Lung (tissue), 12 donors: ENCODE data around the gene IL1RAPL1. TPM values are rescaled to one million over a fixed set of nuclear protein-coding genes. Genes with fewer than 3 reads are reported as not detected.
A peak's percentile ranks its signal among the peaks of the same experiment; 100 is the strongest.

ENCODE experiments used
- ATAC-seq: fragments of 200-7000 bp; cut with Tn5 transposase; one replicate; pipeline ENCODE4 v1.9.1; 2020; ENCODE audit warnings: moderate number of reproducible peaks; ENCODE audit not compliant: insufficient read depth, low FRiP score
- DNase-seq, 3 donors: peaks; one replicate each; pipeline ENCODE4 v3.0.0-alpha.2; 2013 to 2017
- H3K27ac ChIP-seq, 2 donors: one replicate each; pipeline ENCODE4 v1.5.1; 2013; ENCODE audit warnings: mild to moderate bottlenecking in 2 of 2, moderate library complexity in 2 of 2, control low read depth in 1 of 2, inconsistent platforms in 1 of 2, low read depth in 1 of 2, low read length in 1 of 2
- H3K27me3 ChIP-seq, 3 donors: one replicate each; pipeline ENCODE4 v1.5.1; 2013; ENCODE audit warnings: low read length in 2 of 3; ENCODE audit not compliant: control insufficient read depth in 3 of 3, insufficient read depth in 3 of 3
- H3K36me3 ChIP-seq, 4 donors: one replicate each; pipeline ENCODE4 v1.5.1; 2013; ENCODE audit warnings: low read length in 4 of 4, mild to moderate bottlenecking in 1 of 4, moderate library complexity in 1 of 4; ENCODE audit not compliant: control insufficient read depth in 4 of 4, insufficient read depth in 4 of 4
- H3K4me1 ChIP-seq, 5 donors: one replicate each; pipeline ENCODE4 v1.5.1; 2013; ENCODE audit warnings: low read length in 5 of 5, mild to moderate bottlenecking in 2 of 5, moderate library complexity in 1 of 5; ENCODE audit not compliant: control insufficient read depth in 5 of 5, insufficient read depth in 5 of 5
- H3K4me3 ChIP-seq: one replicate; pipeline ENCODE4 v1.5.1; 2013; ENCODE audit warnings: mild to moderate bottlenecking, control low read depth, moderate library complexity
- H3K9ac ChIP-seq, 2 donors: one replicate each; pipeline ENCODE4 v1.5.1; 2013; ENCODE audit warnings: low read length in 2 of 2, control low read depth in 1 of 2; ENCODE audit not compliant: insufficient read depth in 1 of 2
- H3K9me3 ChIP-seq, 4 donors: one replicate each; pipeline ENCODE4 v1.5.1; 2013; ENCODE audit warnings: low read length in 3 of 4, mild to moderate bottlenecking in 1 of 4, moderate library complexity in 1 of 4; ENCODE audit not compliant: control insufficient read depth in 4 of 4, insufficient read depth in 3 of 4
- WGBS, 2 donors: extraction: QIAGEN DNeasy Blood & Tissue Kit; methylation state at CpG; one replicate each; pipeline ENCODE4 v1.1.7; 2013; 5-methylcytosine and 5-hydroxymethylcytosine counted together
- polyA plus RNA-seq, 2 donors: library from polyadenylated mRNA; stranded (reverse); fragments of 200-250 nt; gene quantifications; one replicate each; pipeline ENCODE4 v1.2.1, GENCODE V29; 2013
- total RNA-seq, 2 donors: library from RNA; depleted of rRNA in 1 of 2; stranded (reverse); fragments of >200 nt in 1 of 2; gene quantifications; one replicate each; pipeline ENCODE4 v1.2.1, GENCODE V29; 2014 to 2021
- TF ChIP-seq, protein P1 (sequence below): IDR thresholded peaks from 2 replicates; pipeline ENCODE4 v1.5.1; 2012; ENCODE audit warnings: mild to moderate bottlenecking; ENCODE audit errors: control extremely low read depth, extremely low read depth
- donor health status: control.
- donor health status: control.
- donor health status: Bipolar disorder and iron deficiency.
- donor health status: healthy.
- donor health status: DM: yes; HTN: yes; CAD: no.

IL1RAPL1 gene
- total and polyA plus RNA-seq, 4 donors = 2.2 TPM; not detected in 3

DNA sequence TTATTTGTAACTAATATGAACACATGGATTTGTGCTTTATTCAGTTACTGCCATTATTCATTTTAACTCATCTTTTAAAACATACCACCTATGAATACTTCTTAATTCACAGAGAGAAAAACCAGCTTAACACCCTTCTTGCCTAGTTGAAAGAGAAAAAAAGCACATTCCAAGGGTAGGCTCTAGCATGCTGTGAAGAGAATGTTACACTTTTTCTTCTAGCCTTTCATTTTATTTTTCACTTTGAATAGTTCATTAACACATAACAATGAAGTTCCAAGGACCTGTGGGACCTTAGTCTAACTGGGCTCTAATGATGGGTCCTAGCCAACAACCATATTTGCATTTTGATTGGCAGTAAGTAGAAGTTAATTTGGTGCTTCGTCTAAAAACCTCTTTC is 1348.2 kb downstream of the IL1RAPL1 start:
- no peak overlapping the region for H3K27ac ChIP-seq
- WGBS, 2 donors = 62 to 67% methylated on average over 1 of the region's 1 CpG

GRCh38 chrX:29940750-29941149 is 1353.5 kb downstream of the IL1RAPL1 start:
- WGBS, 2 donors = 67 to 76% methylated on average over 2 of the region's 2 CpGs
- Histone ChIP-seq H3K36me3 (no peaks in the 10 kb centered on the region), H3K27me3 (peaks cover 0 to 3% (median 0%) of the 10 kb centered on the region in 3 donors), H3K4me3 (no peak overlapping the region), H3K9ac (no peak overlapping the region), H3K9me3 (no peaks in the 10 kb centered on the region), H3K4me1 (no peaks in the 10 kb centered on the region), H3K27ac (no peak overlapping the region)
- TF ChIP-seq, protein P1, sequence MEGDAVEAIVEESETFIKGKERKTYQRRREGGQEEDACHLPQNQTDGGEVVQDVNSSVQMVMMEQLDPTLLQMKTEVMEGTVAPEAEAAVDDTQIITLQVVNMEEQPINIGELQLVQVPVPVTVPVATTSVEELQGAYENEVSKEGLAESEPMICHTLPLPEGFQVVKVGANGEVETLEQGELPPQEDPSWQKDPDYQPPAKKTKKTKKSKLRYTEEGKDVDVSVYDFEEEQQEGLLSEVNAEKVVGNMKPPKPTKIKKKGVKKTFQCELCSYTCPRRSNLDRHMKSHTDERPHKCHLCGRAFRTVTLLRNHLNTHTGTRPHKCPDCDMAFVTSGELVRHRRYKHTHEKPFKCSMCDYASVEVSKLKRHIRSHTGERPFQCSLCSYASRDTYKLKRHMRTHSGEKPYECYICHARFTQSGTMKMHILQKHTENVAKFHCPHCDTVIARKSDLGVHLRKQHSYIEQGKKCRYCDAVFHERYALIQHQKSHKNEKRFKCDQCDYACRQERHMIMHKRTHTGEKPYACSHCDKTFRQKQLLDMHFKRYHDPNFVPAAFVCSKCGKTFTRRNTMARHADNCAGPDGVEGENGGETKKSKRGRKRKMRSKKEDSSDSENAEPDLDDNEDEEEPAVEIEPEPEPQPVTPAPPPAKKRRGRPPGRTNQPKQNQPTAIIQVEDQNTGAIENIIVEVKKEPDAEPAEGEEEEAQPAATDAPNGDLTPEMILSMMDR = no peak
- DNase-seq (no peak), ATAC-seq (no peak)

More for the DNA sequence above, 1348.2 kb downstream of the IL1RAPL1 start:
- no peak overlapping the region for H3K4me3 ChIP-seq
- no peaks in the 10 kb centered on the region for H3K9me3 ChIP-seq
- no peak overlapping the region for H3K9ac ChIP-seq
- peaks cover 0 to 3% (median 0%) of the 10 kb centered on the region in 3 donors for H3K27me3 ChIP-seq
- TF ChIP-seq, protein P1 = no peak
- H3K36me3 ChIP-seq = no peaks in the 10 kb centered on the region
- H3K4me1 ChIP-seq = no peaks in the 10 kb centered on the region
- ATAC-seq (no peak), DNase-seq (no peak)

GRCh38 chrX:29941287-29941686 is 1354.0 kb downstream of the IL1RAPL1 start:
- TF ChIP-seq, protein P1 = no peak
- 23 to 29% methylated on average over 1 of the region's 1 CpG for WGBS, 2 donors
- Histone ChIP-seq H3K4me3 (no peak overlapping the region), H3K4me1 (no peaks in the 10 kb centered on the region), H3K36me3 (no peaks in the 10 kb centered on the region), H3K27me3 (peaks cover 0 to 3% (median 0%) of the 10 kb centered on the region in 3 donors), H3K9ac (no peak overlapping the region), H3K9me3 (no peaks in the 10 kb centered on the region), H3K27ac (no peak overlapping the region)
- ATAC-seq = no peak
- DNase-seq = peak in 2 of 3 donors; percentile 9 to 20

DNA sequence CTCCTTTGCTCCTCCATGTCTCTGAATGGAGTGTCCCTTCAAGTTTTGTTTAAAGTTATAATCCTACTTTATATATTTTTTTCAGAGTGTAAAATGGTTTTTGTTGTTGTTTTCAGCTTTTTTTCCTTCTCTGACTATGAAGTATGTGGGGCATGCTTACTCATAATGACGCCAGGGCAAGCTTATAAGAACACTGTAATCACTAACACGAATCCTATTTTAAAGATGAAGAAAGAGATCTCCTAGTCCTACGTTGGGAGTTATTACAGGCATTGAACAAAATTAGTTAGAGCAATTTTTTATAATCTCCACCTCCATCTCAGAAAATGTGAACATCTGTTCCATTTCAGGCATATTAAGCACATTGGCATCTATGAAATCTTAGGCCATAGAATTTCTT is 1360.0 kb downstream of the IL1RAPL1 start:
- H3K4me3 ChIP-seq = no peak overlapping the region
- no peaks in the 10 kb centered on the region for H3K36me3 ChIP-seq
- no peak overlapping the region for H3K27ac ChIP-seq
- 70 to 92% methylated on average over 3 of the region's 3 CpGs for WGBS, 2 donors
- no peaks in the 10 kb centered on the region for H3K4me1 ChIP-seq
- no peaks in the 10 kb centered on the region for H3K9me3 ChIP-seq
- H3K9ac ChIP-seq = no peak overlapping the region
- no peak for ATAC-seq
- DNase-seq = no peak
- no peaks in the 10 kb centered on the region for H3K27me3 ChIP-seq
- TF ChIP-seq, protein P1 = no peak
